Activated T-cell treated with anti-CD3 and anti-CD28 coated beads, Interleukin-2, amount 50 U/mL, for 24 hours (primary cell): ENCODE results near the gene ERAP2.
"Not testable (repeated sequence)": the region's sequence is repeated elsewhere in the genome, so short reads cannot be mapped to it uniquely, and the experiment has no call there.

Source experiments
- DNase-seq: peaks from one replicate; pipeline ENCODE4 v3.0.0-alpha.2; 2020
- H3K27ac Mint-ChIP-seq: 2 replicates; pipeline ENCODE4 v1.8.0; 2020; ENCODE audit warnings: mild to moderate bottlenecking, mixed read lengths
- H3K27me3 Mint-ChIP-seq: 2 replicates; pipeline ENCODE4 v1.8.0; 2020; ENCODE audit warnings: mixed read lengths
- H3K36me3 Mint-ChIP-seq: 2 replicates; pipeline ENCODE4 v1.8.0; 2020; ENCODE audit warnings: low read depth, mixed read lengths
- H3K4me1 Mint-ChIP-seq: 2 replicates; pipeline ENCODE4 v1.8.0; 2020; ENCODE audit warnings: low read depth, mixed read lengths
- H3K4me3 Mint-ChIP-seq: 2 replicates; pipeline ENCODE4 v1.8.0; 2020; ENCODE audit warnings: mild to moderate bottlenecking, moderate library complexity, mixed read lengths
- H3K9me3 Mint-ChIP-seq: 2 replicates; pipeline ENCODE4 v1.8.0; 2020; ENCODE audit warnings: mixed read lengths

The ERAP2 gene

DNA sequence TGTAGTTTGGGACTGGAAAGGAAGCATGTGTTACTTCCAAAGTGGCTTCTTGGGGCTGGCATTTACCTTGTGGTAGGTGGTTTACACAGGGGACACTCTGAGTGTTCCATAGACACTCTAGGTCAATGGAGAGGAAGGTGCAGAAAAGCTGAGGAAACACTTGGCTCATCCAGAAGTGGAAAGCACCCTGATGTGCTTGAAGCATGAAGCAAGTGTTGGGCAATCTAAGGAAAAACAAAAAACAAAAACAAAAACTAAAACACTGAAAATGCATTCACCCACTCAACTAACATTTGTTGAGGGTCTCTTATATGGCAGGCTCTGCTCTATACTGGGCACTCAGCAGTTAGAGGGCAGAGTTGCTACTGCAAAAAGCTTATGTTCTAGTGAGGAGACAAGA is 2.9 kb upstream of the ERAP2 start:
- Mint-ChIP-seq H3K9me3 (no peaks in the 10 kb centered on the region), H3K27me3 (no peaks in the 10 kb centered on the region), H3K4me1 (peaks cover 77% of the 10 kb centered on the region), H3K27ac (peak overlapping the region; percentile 31), H3K36me3 (peaks cover 7% of the 10 kb centered on the region), H3K4me3 (no peak overlapping the region)
- DNase-seq: no peak

DNA sequence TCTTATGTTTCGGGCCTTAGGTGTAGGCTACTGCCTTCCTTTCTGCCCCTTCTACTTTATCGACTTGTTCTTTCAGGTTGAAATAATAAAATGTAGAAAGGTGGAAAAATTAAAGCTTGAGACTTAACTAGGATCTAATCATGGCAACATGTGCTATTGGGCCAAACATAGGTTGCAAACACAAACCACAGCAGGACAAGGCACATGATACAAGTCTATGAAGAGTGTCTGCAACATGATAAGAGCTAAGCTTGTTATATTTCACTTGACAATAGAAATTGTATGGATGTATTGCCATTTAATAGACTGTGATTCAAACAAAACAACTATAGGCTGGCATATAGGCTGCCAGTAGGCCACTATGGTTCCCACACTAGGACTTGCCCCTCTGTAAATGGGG is 1.7 kb upstream of the ERAP2 start:
- no peak for DNase-seq

GRCh38 chr5:96875791-96876291 is 459 bp upstream of the ERAP2 start:
- H3K4me3 Mint-ChIP-seq: peak overlapping the region; percentile 97
- no peaks in the 10 kb centered on the region for H3K27me3 Mint-ChIP-seq
- peak; percentile 50 for DNase-seq
- no peaks in the 10 kb centered on the region for H3K9me3 Mint-ChIP-seq
- H3K36me3 Mint-ChIP-seq: peaks cover 23% of the 10 kb centered on the region
- H3K27ac Mint-ChIP-seq: peak overlapping the region; percentile 99
- H3K4me1 Mint-ChIP-seq: peaks cover 73% of the 10 kb centered on the region

More for the DNA sequence above, 1.7 kb upstream of the ERAP2 start:
- peaks cover 73% of the 10 kb centered on the region for H3K4me1 Mint-ChIP-seq
- no peaks in the 10 kb centered on the region for H3K9me3 Mint-ChIP-seq
- H3K4me3 Mint-ChIP-seq: no peak overlapping the region
- peaks cover 11% of the 10 kb centered on the region for H3K36me3 Mint-ChIP-seq
- peak overlapping the region; percentile 61 for H3K27ac Mint-ChIP-seq
- H3K27me3 Mint-ChIP-seq: no peaks in the 10 kb centered on the region

- Mint-ChIP-seq H3K4me1 (peaks cover 73% of the 10 kb centered on the region), H3K4me3 (peak overlapping the region; percentile 97), H3K27ac (peak overlapping the region; percentile 99), H3K36me3 (peaks cover 34% of the 10 kb centered on the region)
- peak; percentile 59 for DNase-seq
- H3K27me3 Mint-ChIP-seq, H3K9me3 Mint-ChIP-seq: not testable (repeated sequence)
These were observed 723 bp downstream of the ERAP2 start for GRCh38 chr5:96876977-96877469.

DNA sequence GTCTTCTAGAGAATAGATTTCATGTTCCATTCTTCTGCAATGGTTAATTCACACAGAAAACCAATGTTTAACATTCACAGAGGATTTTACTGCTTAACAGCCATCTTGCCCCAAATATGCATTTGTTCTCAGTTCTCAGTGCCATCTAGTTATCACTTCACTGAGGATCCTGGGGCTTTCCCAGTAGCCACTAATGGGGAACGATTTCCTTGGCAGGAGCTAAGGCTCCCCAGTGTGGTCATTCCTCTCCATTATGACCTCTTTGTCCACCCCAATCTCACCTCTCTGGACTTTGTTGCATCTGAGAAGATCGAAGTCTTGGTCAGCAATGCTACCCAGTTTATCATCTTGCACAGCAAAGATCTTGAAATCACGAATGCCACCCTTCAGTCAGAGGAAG is 3.4 kb downstream of the ERAP2 start:
- DNase-seq: no peak
- no peaks in the 10 kb centered on the region for H3K27me3 Mint-ChIP-seq
- peak overlapping the region; percentile 83 for H3K27ac Mint-ChIP-seq
- H3K36me3 Mint-ChIP-seq: peaks cover 59% of the 10 kb centered on the region
- no peaks in the 10 kb centered on the region for H3K9me3 Mint-ChIP-seq
- H3K4me1 Mint-ChIP-seq: peaks cover 77% of the 10 kb centered on the region
- H3K4me3 Mint-ChIP-seq: peak overlapping the region; percentile 0

DNA sequence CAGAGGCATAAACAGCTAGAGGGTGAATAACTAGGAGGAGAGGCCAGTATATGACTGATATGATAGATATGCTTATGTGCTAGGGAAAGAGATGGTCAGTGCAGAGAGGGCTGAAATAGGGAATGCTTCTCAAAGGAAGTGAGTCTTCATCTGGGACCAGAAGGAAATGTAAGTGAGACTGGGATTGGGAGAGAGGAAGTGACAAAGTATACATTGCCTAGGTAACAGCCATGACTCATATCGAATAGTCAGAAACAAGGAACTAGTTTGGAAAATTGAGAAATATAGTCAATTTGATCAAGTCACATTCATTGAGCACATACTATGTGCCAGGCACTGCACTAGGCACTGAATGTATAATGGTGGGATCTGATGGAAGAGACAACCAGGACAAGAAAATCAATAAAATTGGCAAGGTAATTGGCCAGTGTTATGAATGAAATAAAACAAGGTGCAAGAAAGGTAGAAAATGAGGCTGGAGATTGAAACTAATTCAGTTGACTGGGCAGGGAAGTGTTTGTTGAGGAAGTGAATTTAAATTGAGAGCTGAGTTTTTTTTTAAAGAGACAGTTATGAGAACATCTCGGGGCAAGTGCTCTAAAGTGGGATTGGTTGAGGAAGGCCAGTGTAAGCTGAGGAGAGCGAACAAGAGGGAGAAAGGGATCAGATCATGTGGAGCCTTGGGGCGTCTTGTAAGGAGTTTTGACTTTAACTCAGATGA is 4.3 kb downstream of the ERAP2 start:
- H3K27me3 Mint-ChIP-seq: no peaks in the 10 kb centered on the region
- no peaks in the 10 kb centered on the region for H3K9me3 Mint-ChIP-seq
- peaks cover 78% of the 10 kb centered on the region for H3K4me1 Mint-ChIP-seq
- H3K27ac Mint-ChIP-seq: peak overlapping the region; percentile 83
- H3K36me3 Mint-ChIP-seq: peaks cover 68% of the 10 kb centered on the region
- peak overlapping the region; percentile 42 for H3K4me3 Mint-ChIP-seq
- no peak for DNase-seq

GRCh38 chr5:96881511-96882115 is 5.3 kb downstream of the ERAP2 start:
- Mint-ChIP-seq H3K27me3 (no peaks in the 10 kb centered on the region), H3K4me3 (peak overlapping the region; percentile 42), H3K36me3 (peaks cover 72% of the 10 kb centered on the region), H3K4me1 (peaks cover 82% of the 10 kb centered on the region), H3K27ac (peak overlapping the region; percentile 83), H3K9me3 (no peaks in the 10 kb centered on the region)
- no peak for DNase-seq

DNA sequence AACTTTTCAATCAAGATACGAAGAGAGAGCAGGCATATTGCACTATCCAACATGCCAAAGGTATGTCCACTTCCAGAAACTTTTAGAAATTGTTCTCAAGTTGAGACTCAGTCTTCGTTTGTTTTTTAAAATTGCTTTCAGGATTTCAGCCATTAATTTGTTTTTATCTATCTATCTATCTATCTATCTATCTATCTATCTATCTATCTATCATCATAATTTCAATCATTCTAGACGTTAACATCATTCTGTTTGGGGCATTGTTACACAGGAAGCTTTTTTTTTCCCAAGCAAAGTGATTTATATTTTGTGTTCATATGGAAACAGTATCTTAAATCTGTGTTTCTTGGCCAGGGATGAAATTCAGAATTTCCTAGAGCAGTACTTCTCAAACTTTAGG is 7.6 kb downstream of the ERAP2 start:
- Mint-ChIP-seq H3K36me3 (peaks cover 84% of the 10 kb centered on the region), H3K9me3 (no peaks in the 10 kb centered on the region), H3K4me3 (no peak overlapping the region), H3K27ac (peak overlapping the region; percentile 83), H3K27me3 (no peaks in the 10 kb centered on the region), H3K4me1 (peaks cover 74% of the 10 kb centered on the region)
- DNase-seq: no peak

DNA sequence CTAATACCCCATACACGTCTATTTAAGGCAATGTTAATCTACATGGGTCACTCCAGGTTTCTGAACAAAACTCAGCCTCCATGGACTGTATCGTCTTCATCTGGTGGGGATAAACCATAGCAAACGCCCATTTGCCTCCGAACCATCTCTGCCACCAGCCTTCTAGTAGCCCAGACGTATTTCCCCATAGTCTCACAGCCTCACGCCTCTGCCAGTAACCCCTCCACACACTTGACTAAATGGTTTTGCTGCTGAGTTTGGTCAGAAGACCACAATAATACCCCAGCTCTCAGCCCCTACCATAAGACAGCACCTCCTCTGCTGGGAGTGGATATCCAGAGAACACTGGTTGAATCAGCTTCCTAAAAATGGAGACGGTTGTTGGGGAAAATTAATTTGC is 8.7 kb downstream of the ERAP2 start:
- Mint-ChIP-seq H3K36me3 (peaks cover 88% of the 10 kb centered on the region), H3K9me3 (no peaks in the 10 kb centered on the region), H3K4me3 (no peak overlapping the region), H3K4me1 (peaks cover 64% of the 10 kb centered on the region), H3K27me3 (no peaks in the 10 kb centered on the region), H3K27ac (peak overlapping the region; percentile 93)
- no peak for DNase-seq

DNA sequence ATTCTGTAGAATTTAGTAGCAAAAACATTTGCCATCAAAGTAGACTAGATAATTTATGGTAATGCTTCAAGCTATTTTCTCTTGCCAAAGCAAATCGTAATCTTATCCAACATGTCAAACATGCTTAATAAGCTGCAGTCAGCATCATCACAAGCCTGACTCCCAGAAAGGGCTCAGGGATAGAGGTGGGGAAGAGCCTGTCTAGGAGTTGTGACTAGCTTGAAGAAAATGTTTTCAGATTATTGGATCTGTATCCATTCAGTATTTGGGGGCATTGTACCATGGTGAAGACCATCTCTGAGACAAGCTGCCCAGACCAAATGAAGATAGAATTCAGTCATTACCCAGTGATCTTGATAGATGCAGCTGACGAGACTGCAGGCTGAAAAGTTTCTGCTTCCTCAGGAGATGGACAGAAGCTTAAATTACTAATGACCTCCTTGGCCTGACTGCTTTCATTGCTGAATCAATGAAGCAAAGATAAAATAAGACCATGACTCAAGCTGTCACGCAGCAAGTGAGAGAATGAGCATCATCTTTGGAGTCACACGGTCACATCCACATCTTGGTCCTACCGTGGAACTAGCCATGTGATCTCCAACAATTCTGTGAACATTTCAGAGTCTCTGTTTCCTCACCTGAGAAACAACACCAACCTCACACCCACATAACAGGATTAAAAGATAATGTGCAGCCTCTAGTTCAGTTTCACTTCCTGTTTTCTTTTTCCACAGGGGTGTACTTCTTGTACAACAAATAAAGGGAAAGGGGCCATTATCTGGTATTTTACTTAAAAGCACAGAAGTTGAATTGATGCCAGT is 9.4 kb downstream of the ERAP2 start:
- Mint-ChIP-seq H3K9me3 (no peaks in the 10 kb centered on the region), H3K27me3 (no peaks in the 10 kb centered on the region), H3K36me3 (peaks cover 88% of the 10 kb centered on the region), H3K4me1 (peaks cover 57% of the 10 kb centered on the region), H3K4me3 (peak overlapping the region; percentile 10), H3K27ac (peak overlapping the region; percentile 93)
- no peak for DNase-seq

DNA sequence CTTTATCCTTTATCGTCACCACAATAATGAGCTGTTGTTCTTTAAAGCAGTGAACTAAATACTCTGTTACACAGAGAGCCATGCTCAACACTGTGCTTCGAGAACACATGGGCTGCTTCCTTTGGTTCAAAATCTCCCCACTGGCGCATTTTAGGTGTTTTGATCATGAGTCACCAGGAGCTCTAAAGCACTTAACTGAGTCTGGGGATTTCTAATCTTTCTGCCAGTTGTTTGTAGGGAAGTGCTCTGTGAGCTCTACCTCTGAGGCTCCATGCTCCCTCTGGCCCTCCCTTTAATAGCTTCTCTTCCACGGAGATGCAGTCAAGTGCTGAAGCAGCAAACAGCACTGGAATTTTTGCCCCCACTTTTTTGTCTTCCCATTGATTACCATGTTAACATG is 17.0 kb downstream of the ERAP2 start:
- H3K4me1 Mint-ChIP-seq: peaks cover 49% of the 10 kb centered on the region
- H3K36me3 Mint-ChIP-seq: peaks cover 89% of the 10 kb centered on the region
- no peak for DNase-seq
- H3K27ac Mint-ChIP-seq: peak overlapping the region; percentile 86
- H3K4me3 Mint-ChIP-seq: no peak overlapping the region
- no peaks in the 10 kb centered on the region for H3K9me3 Mint-ChIP-seq
- H3K27me3 Mint-ChIP-seq: no peaks in the 10 kb centered on the region

DNA sequence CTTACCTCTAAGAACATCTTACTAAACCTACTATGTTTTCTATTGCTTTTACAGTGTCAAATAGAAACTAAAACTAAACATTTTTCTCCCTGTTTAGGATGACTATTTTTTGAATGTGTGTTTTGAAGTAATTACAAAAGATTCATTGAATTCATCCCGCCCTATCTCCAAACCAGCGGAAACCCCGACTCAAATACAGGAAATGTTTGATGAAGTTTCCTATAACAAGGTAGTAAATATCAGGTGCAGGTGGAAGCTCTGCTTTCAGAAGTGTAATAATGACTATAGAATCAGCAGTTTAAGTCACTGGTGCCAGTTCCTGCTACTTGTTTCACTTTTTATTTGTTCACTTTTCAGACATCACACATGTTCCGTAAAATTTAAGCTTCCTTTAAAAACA is 20.0 kb downstream of the ERAP2 start:
- DNase-seq: no peak
- Mint-ChIP-seq H3K27me3 (no peaks in the 10 kb centered on the region), H3K9me3 (no peaks in the 10 kb centered on the region), H3K27ac (peak overlapping the region; percentile 96), H3K4me1 (peaks cover 57% of the 10 kb centered on the region), H3K4me3 (peak overlapping the region; percentile 80), H3K36me3 (peaks cover 89% of the 10 kb centered on the region)

GRCh38 chr5:96896806-96897205 is 20.5 kb downstream of the ERAP2 start:
- Mint-ChIP-seq H3K9me3 (no peaks in the 10 kb centered on the region), H3K4me1 (peaks cover 62% of the 10 kb centered on the region), H3K27me3 (no peaks in the 10 kb centered on the region), H3K27ac (peak overlapping the region; percentile 96), H3K4me3 (peak overlapping the region; percentile 80), H3K36me3 (peaks cover 91% of the 10 kb centered on the region)
- DNase-seq: no peak

GRCh38 chr5:96901384-96901783 is 25.1 kb downstream of the ERAP2 start:
- Mint-ChIP-seq H3K9me3 (no peaks in the 10 kb centered on the region), H3K27ac (peak overlapping the region; percentile 14), H3K36me3 (peaks cover 87% of the 10 kb centered on the region)

More at GRCh38 chr5:96901384-96901783, 25.1 kb downstream of the ERAP2 start:
- Mint-ChIP-seq H3K4me1 (peaks cover 40% of the 10 kb centered on the region), H3K4me3 (no peak overlapping the region), H3K27me3 (no peaks in the 10 kb centered on the region)
- no peak for DNase-seq
